H1 (cell line): ENCODE results near the gene PSD. TPM values are rescaled to one million over a fixed set of nuclear protein-coding genes. Genes with fewer than 3 reads are reported as not detected.

Experiments
- CTCF ChIA-PET: fragments of 300-600 bp; sonication (Branson Sonifier 250); formaldehyde crosslinking; loops from one replicate; lab custom pipeline; 2021; ENCODE audit not compliant: partially characterized antibody; lab: Charles Lee
- POLR2A ChIA-PET: fragments of 300-600 bp; sonication (Branson Sonifier 250); formaldehyde crosslinking; loops from one replicate; lab custom pipeline; 2021; ENCODE audit warnings: inconsistent platforms; ENCODE audit not compliant: partially characterized antibody; lab: Charles Lee
- DNase-seq, 2 experiments: peaks; one replicate each; pipeline versions ENCODE4 v3.0.0 to v3.0.0-alpha.2; 2010 to 2022; ENCODE audit warnings: low spot score in 2 of 2, low read depth in 1 of 2, mixed read lengths in 1 of 2
- FAIRE-seq: peaks from 2 replicates; lab custom pipeline; 2011; peaks lifted over from hg19 to GRCh38; lab: Jason Lieb, UNC
- H2AFZ ChIP-seq: 2 replicates; pipeline ENCODE4 v1.8.1; 2012; ENCODE audit warnings: low read length, inconsistent platforms
- H2AK5ac ChIP-seq: 2 replicates; pipeline ENCODE4 v1.6.1; 2013; ENCODE audit warnings: low read depth, low read length
- H2BK120ac ChIP-seq: replicated peaks from 2 replicates; pipeline ENCODE3; 2013; ENCODE audit warnings: low read depth, low read length, inconsistent platforms
- H2BK12ac ChIP-seq: 2 replicates; pipeline ENCODE4 v1.6.1; 2013; ENCODE audit warnings: low read depth, low read length
- H2BK15ac ChIP-seq: 2 replicates; pipeline ENCODE4 v1.6.1; 2013; ENCODE audit warnings: low read length
- H2BK20ac ChIP-seq: 2 replicates; pipeline ENCODE4 v1.6.1; 2013; ENCODE audit warnings: low read length
- H2BK5ac ChIP-seq: 2 replicates; pipeline ENCODE4 v1.6.1; 2013; ENCODE audit warnings: low read depth, low read length
- H3K14ac ChIP-seq: 2 replicates; pipeline ENCODE4 v1.6.1; 2013; ENCODE audit warnings: inconsistent platforms; ENCODE audit not compliant: insufficient read length
- H3K18ac ChIP-seq: 2 replicates; pipeline ENCODE4 v1.6.1; 2013; ENCODE audit warnings: low read length; ENCODE audit errors: extremely low read depth
- H3K23ac ChIP-seq: 2 replicates; pipeline ENCODE4 v1.6.1; 2013; ENCODE audit warnings: inconsistent platforms; ENCODE audit not compliant: insufficient read length
- H3K23me2 ChIP-seq: 2 replicates; pipeline ENCODE4 v1.6.1; 2013; ENCODE audit warnings: low read depth, low read length
- H3K27ac ChIP-seq: 2 replicates; pipeline ENCODE4 v1.6.1; 2011; ENCODE audit warnings: low read depth, low read length, inconsistent platforms
- H3K27me3 ChIP-seq, 4 experiments: replicated peaks in 1 of 4; 1 replicate in 1 of 4; 2 replicates in 3 of 4; pipeline versions ENCODE4 v1.6.1 to v1.8.1; 2011 to 2013; ENCODE audit warnings: low read length in 3 of 4, mild to moderate bottlenecking in 3 of 4, inconsistent platforms in 2 of 4, mixed read lengths in 2 of 4, moderate library complexity in 1 of 4; ENCODE audit not compliant: control insufficient read depth in 3 of 4, insufficient read depth in 3 of 4; ENCODE audit errors: extremely low read depth in 1 of 4
- H3K36me3 ChIP-seq, 4 experiments: 2 replicates each; pipeline versions ENCODE4 v1.6.1 to v1.8.1; 2011 to 2013; ENCODE audit warnings: mild to moderate bottlenecking in 4 of 4, low read length in 3 of 4, moderate library complexity in 2 of 4, control low read depth in 1 of 4, inconsistent platforms in 1 of 4; ENCODE audit not compliant: insufficient read depth in 4 of 4, control insufficient read depth in 2 of 4
- H3K4ac ChIP-seq: replicated peaks from 2 replicates; pipeline ENCODE3; 2013; ENCODE audit warnings: low read length, low read depth, mixed read lengths, inconsistent platforms; ENCODE audit not compliant: insufficient read length
- H3K4me1 ChIP-seq, 4 experiments: replicated peaks in 1 of 4; 1 replicate in 1 of 4; 2 replicates in 3 of 4; pipeline versions ENCODE4 v1.6.1 to v1.8.1; 2011 to 2013; ENCODE audit warnings: low read length in 3 of 4, inconsistent platforms in 2 of 4, mixed read lengths in 1 of 4; ENCODE audit not compliant: insufficient read depth in 4 of 4, control insufficient read depth in 3 of 4
- H3K4me2 ChIP-seq, 2 experiments: 2 replicates each; pipeline versions ENCODE4 v1.6.1 to v1.8.1; 2011 to 2013; ENCODE audit warnings: low read depth in 2 of 2, low read length in 2 of 2, control low read depth in 1 of 2, inconsistent platforms in 1 of 2, mild to moderate bottlenecking in 1 of 2; ENCODE audit not compliant: insufficient read depth in 1 of 2
- H3K4me3 ChIP-seq, 4 experiments: fragments of 200-600, 300-600 bp in 1 of 4; sonication (generic), shearing (Covaris generic), sonication (Bioruptor Twin) in 1 of 4; 2 replicates each; pipeline versions ENCODE4 v1.5.1 to v1.8.1; 2011 to 2016; ENCODE audit warnings: low read length in 4 of 4, low read depth in 3 of 4, control low read depth in 2 of 4, inconsistent platforms in 2 of 4, mild to moderate bottlenecking in 2 of 4, mixed read lengths in 1 of 4, moderate library complexity in 1 of 4; ENCODE audit not compliant: insufficient read depth in 2 of 4; ENCODE audit errors: extremely low read depth in 1 of 4
- H3K56ac ChIP-seq: replicated peaks from 2 replicates; pipeline ENCODE3; 2013; ENCODE audit warnings: low read depth, mild to moderate bottlenecking, mixed read lengths, low read length, inconsistent platforms; ENCODE audit not compliant: insufficient read length
- H3K79me1 ChIP-seq: 2 replicates; pipeline ENCODE4 v1.6.1; 2013; ENCODE audit warnings: low read depth, low read length, control low read depth
- H3K79me2 ChIP-seq, 2 experiments: 2 replicates each; pipeline versions ENCODE4 v1.6.1 to v1.8.1; 2012 to 2013; ENCODE audit warnings: low read length in 2 of 2, mild to moderate bottlenecking in 2 of 2, inconsistent platforms in 1 of 2; ENCODE audit not compliant: insufficient read depth in 2 of 2, control insufficient read depth in 1 of 2
- H3K9ac ChIP-seq, 4 experiments: replicated peaks in 1 of 4; 1 replicate in 1 of 4; 2 replicates in 3 of 4; pipeline versions ENCODE4 v1.6.1 to v1.8.1; 2011 to 2013; ENCODE audit warnings: low read depth in 3 of 4, low read length in 3 of 4, control low read depth in 2 of 4, mild to moderate bottlenecking in 2 of 4, moderate library complexity in 2 of 4, inconsistent platforms in 1 of 4; ENCODE audit errors: extremely low read depth in 1 of 4
- H3K9me3 ChIP-seq, 2 experiments: 2 replicates each; pipeline versions ENCODE4 v1.6.1 to v1.8.1; 2012 to 2013; ENCODE audit warnings: mild to moderate bottlenecking in 2 of 2, moderate library complexity in 2 of 2, control low read depth in 1 of 2, inconsistent platforms in 1 of 2, low read depth in 1 of 2, low read length in 1 of 2, mixed read lengths in 1 of 2; ENCODE audit not compliant: insufficient read depth in 2 of 2
- H4K20me1 ChIP-seq, 2 experiments: replicated peaks in 1 of 2; 2 replicates each; pipeline versions ENCODE3 to v1.8.1; 2011 to 2013; ENCODE audit warnings: inconsistent platforms in 2 of 2, low read length in 2 of 2, mild to moderate bottlenecking in 1 of 2; ENCODE audit not compliant: insufficient read depth in 2 of 2, control insufficient read depth in 1 of 2
- H4K5ac ChIP-seq: 2 replicates; pipeline ENCODE4 v1.6.1; 2013; ENCODE audit warnings: low read length, low read depth, mixed read lengths, inconsistent platforms; ENCODE audit not compliant: insufficient read length
- H4K8ac ChIP-seq: 2 replicates; pipeline ENCODE4 v1.8.0; 2013; ENCODE audit warnings: mild to moderate bottlenecking, moderate library complexity, low read length, inconsistent platforms; ENCODE audit not compliant: insufficient read depth; ENCODE audit errors: extremely low read depth
- H4K91ac ChIP-seq: replicated peaks from 2 replicates; pipeline ENCODE3; 2013; ENCODE audit warnings: low read length, mixed read lengths, inconsistent platforms; ENCODE audit not compliant: insufficient read length
- WGBS, 2 experiments: shearing (Covaris generic) in 1 of 2; methylation state at CpG; one replicate each; pipeline versions ENCODE4 v1.1.6 to v1.1.7; 2013 to 2015; ENCODE audit warnings: low lambda C conversion rate in 2 of 2, mixed read lengths in 2 of 2, inconsistent platforms in 1 of 2, low coverage in 1 of 2, missing lambda C conversion rate in 1 of 2; ENCODE audit not compliant: insufficient replicate concordance in 2 of 2, insufficient coverage in 1 of 2, insufficient read length in 1 of 2; ENCODE audit errors: extremely low coverage in 1 of 2, missing lambda C conversion rate in 1 of 2; 5-methylcytosine and 5-hydroxymethylcytosine counted together
- polyA plus RNA-seq, 7 experiments: library from polyadenylated mRNA; depleted of rRNA in 3 of 7; stranded (reverse) in 5 of 7; unstranded in 2 of 7; fragments of >200 nt in 5 of 7; fragments of 200-250 nt in 2 of 7; gene quantifications; 1 replicate in 5 of 7; 2 replicates in 1 of 7; 4 replicates in 1 of 7; pipeline versions ENCODE4 v1.2.1 to v1.2.3, GENCODE V29; 2011 to 2013; ENCODE audit warnings: missing spikeins in 2 of 7, mixed read lengths in 2 of 7
- total RNA-seq: library from RNA; stranded (reverse); fragmentation: NEBNext Ultra II Directional; extraction: Animal tissue kit (Norgen Biotek cat#: 25700); gene quantifications from 2 replicates; pipeline ENCODE4 v1.2.1, GENCODE V29; 2021

PSD gene
- total and polyA plus RNA-seq, 2 of the 8 experiments (the other 6 are each of a cell fraction or from before 2014, with no cell fraction given): 5.4 to 6.0 TPM

GRCh38 chr10:102458656-102459055, 40.1 kb upstream of the PSD start:
- H4K5ac ChIP-seq: no peak overlapping the region
- no peak overlapping the region for H2AFZ ChIP-seq
- FAIRE-seq (no peak), DNase-seq (no peak)
- no peak overlapping the region for H2BK5ac ChIP-seq
- no peak overlapping the region for H3K9ac ChIP-seq
- H4K91ac ChIP-seq: no peak overlapping the region
- H4K8ac ChIP-seq: no peak overlapping the region
- H3K14ac ChIP-seq: no peak overlapping the region
- H4K20me1 ChIP-seq: no peaks in the 10 kb centered on the region
- H2AK5ac ChIP-seq: no peak overlapping the region
- ChIA-PET CTCF (interaction anchor here (1.2 kb wide), 2 partner anchors 20 to 34 kb away, joined by 3 read pairs; no protein-coding TSS in a partner anchor), POLR2A (interaction anchor here (1.3 to 5.7 kb wide), 3 partner anchors 8 to 37 kb away, joined by 3 to 41 read pairs (median 5); partner anchors contain the start of gene FBXL15)
- H2BK12ac ChIP-seq: no peak overlapping the region
- peaks cover 8 to 31% (median 19%) of the 10 kb centered on the region in 4 experiments for H3K4me1 ChIP-seq
- no peak overlapping the region for H3K56ac ChIP-seq
- H3K4me3 ChIP-seq: no peak overlapping the region
- no peak overlapping the region for H3K23ac ChIP-seq
- H3K27me3 ChIP-seq: peaks cover 0 to 5% (median 0%) of the 10 kb centered on the region in 4 experiments; a peak in 1 of 7 replicates
- H3K79me2 ChIP-seq: no peaks in the 10 kb centered on the region
- no peak overlapping the region for H2BK15ac ChIP-seq
- H2BK120ac ChIP-seq: no peak overlapping the region
- H3K4ac ChIP-seq: no peak overlapping the region
- no peak overlapping the region for H3K4me2 ChIP-seq
- H2BK20ac ChIP-seq: no peak overlapping the region
- H3K23me2 ChIP-seq: peaks cover 5% of the 10 kb centered on the region; the same call in 1 of the 2 replicates
- H3K9me3 ChIP-seq: no peaks in the 10 kb centered on the region
- no peaks in the 10 kb centered on the region; the same call in 1 of the 2 replicates for H3K79me1 ChIP-seq
- peaks cover 0 to 19% (median 4%) of the 10 kb centered on the region in 4 experiments; a peak in 3 of 8 replicates for H3K36me3 ChIP-seq
- H3K27ac ChIP-seq: no peak overlapping the region
- WGBS, 2 experiments: 95% methylated on average over 3 of the region's 4 CpGs; no CpG with 5 or more reads in 1 of the 2 experiments
- H3K18ac ChIP-seq: no peak overlapping the region; the same call in 1 of the 2 replicates
